GM21723 (cell line): ENCODE measurements around the gene AKAP12.

ENCODE experiments used
- ATAC-seq: cut with Tn5 transposase; IDR thresholded peaks from one replicate; pipeline ENCODE4 v1.9.1; 2021; ENCODE audit warnings: mild to moderate bottlenecking, moderate library complexity; ENCODE audit not compliant: unreplicated experiment

AKAP12 gene

DNA sequence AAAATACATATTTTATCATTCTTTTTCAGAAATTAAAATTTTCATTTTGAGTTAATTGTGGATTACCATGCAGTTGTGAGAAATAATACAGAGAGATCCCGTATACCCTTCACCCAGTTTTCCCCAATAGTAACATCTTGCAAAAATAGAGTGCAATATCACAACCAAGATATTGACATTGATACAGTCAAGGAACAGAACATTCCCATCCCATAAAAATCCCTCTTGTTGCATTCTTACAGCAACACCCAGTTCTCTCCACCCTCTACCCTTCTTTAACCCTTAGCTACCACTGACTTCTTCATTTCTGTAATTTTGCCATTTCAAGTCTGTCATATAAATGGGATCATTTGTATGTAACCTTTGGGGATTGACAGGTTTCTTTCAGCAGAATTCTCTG lies 6.9 kb upstream of the AKAP12 start:
- ATAC-seq: no peak

DNA sequence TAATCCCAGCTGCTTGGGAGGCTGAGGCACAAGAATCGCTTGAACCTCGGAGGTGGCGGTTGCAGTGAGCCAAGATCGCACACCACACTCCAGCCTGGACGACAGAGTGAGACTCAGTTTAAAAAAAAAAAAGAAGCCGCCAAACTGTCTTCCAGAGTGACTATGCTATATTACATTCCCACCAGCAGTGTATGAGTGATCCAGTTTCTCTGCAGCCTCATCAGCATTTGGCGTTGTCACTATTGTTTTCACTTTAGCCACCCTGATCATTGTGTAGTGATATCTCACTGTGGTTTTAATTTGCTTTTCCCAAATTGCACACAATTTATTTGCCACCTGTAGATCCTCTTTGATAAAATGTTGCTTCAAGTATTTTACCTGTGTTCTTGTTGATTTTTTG lies 6.0 kb upstream of the AKAP12 start:
- no peak for ATAC-seq

DNA sequence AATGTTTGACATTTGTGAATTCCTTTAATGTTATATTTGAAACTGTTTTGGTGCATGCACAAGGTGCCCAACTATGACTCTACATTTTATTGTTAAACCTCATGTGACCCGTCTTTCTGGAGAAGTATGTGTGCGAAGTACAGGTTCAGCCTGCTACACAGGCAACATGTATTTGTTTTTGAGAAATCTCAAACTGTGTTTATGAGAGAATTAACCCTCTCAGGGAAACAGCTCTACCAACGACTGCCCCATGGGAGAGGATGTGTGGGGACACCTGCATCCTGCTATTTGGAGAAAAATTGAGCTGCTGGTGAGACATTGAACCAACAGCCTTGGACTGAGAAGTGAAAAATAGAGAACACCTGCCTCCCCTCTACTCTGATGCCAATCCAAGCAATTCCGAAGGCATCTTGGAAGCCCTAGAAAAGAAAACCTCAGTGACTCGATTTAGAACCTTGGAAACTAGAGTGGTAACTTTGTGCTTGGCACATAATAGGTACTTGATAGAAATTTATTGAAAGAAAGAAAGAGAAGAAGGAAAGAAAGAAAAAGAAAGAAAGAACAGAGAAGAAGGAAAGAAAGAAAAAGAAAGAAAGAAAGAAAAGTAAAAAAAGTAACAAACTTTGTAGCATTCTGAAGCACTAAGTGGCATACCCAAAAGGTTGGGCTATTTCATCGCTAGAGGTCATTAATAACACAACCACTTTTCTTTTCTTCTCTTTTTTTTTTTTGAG lies 2.9 kb upstream of the AKAP12 start:
- ATAC-seq: no peak

DNA sequence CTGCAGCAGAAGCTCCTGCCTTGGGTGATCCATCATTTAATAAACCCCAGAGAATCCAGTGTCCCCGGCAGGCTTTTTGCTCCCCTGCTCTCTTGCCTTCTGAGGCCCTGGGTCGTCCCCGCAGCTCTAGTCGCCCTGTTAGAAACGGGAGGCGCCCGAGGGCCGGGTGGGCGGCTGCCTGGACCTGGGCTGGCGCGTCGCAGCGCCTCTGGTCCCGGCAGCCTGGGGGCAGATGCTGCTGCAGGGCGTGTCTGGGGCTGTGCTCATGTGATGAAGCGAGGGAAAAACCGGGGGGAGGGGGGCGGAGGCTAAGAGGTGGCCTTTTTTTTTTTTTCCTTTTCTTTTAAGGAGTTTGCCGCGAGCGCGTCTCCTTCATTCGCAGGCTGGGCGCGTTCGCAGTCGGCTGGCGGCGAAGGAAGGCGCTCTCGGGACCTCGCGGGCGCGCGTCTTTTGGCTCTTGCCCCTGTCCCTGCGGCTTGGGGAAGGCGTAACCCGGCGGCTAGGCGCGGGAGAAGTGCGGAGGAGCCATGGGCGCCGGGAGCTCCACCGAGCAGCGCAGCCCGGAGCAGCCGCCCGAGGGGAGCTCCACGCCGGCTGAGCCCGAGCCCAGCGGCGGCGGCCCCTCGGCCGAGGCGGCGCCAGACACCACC lies 394 bp downstream of the AKAP12 start:
- no peak for ATAC-seq

DNA sequence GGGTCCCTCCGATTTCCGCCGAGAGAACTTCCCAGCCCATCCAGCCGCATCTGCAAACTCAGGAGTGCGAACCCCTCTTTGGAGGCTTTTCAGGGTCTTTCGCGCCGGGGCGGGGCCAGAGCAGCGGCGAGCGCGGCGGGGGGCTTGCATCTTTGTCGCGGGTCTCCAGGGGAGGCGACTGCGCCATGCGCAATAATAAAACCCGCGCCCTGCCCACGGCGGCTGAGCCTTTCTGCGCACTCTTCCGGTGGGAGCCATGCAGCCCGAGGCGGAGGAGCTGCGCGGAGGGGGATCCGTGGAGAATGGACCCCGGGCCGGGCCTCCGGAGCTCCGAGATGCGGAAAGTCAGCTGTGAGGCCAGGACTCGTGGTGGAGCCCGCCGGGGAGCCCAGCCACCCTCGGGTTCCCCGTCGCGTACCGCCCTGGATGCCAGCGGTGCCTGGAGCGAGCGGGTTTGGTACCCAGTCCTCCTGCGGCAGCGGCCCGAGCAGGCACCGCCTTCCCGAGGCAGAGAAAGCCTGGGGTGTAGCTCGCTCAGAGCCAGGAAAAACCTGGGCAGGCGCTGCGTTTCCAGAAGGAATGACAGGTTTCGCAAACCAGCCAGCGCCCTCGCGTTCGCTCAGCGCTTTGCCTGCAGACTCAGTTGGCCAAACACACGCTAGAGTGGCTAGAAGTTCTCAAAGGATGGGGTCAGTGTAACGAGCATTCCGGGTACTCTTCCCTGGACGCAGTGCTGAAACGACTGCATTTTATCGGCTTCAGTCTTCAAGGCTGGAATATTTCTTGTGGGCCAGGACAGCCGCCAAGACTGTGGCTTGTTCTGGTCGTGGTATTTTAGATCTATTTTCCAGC lies 1.2 kb downstream of the AKAP12 start:
- ATAC-seq: no peak

DNA sequence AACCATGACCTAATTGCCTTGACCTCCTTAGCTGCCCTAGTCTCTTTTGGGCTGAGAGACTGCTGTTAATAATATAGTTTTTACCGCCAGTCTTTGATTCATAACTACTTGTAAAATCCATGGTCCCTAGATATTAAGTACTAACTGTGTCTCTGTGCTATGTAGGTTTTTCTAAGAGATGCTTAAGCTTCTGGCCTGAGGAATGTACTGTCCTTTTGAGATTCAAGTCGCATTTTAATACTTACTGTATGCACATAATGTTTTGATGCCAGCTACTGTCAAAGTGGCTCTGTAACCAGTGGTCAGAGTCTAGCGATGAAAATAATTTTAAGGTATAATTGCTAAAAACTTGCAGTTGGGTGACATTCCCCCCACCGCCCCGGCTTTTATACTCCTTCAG lies 2.1 kb downstream of the AKAP12 start:
- no peak for ATAC-seq

DNA sequence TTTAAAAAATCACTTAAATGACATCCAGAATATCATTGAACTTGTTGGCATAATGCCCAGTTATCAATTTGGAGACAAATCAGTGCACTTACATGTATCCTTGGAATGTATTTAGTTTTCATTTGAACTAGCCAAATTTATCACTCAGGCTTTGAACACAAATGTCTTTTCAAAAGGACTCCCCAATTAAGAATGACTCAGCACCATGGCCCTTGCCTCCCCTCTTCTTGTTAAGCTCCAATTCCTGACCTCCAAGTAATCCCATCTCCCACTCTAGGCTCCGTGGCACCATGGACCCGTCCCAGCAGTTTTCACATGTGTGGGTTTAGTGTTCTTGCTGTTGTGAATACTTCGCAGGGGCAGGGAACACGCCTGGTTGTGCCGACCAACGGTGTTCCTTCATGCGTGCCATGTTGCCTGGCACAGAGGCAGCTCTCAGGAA lies 2.7 kb downstream of the AKAP12 start:
- no peak for ATAC-seq

DNA sequence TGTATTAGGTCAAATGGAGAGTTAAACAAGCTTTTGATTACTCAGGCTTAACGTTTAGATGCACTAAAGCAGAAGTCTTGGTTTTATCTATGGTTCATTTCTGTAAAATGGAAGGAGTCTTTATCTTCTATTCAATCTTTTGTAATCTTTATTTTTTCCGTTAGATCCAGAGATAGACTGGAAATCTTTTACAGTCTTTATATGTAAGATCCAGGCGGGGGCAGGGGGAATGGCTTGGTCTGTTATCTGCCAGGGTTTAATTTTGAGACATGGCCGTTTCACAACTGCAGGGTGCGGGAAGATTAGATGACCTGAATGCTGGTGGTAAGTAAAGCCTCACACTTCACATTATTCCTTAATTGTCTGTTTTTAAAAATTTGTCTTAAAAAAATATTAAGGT lies 3.7 kb downstream of the AKAP12 start:
- no peak for ATAC-seq

DNA sequence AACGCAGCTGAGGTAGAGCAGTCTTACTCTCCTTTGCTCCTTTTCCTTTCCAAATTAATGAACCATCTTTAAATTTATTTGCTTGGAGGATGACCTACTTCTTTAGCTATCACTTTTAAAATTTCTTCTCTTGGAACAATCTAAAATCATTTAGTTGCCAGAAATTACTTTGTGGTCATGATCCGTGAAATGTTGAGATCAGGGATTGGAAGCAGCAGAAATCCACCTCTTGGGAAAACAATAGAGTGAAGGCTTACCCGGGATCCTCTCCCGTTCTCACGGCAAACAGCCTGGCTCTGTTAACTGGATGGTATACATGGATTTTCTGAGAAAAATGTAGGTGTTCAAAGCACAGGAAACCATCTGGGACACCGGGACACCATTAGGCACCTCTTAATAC lies 7.7 kb downstream of the AKAP12 start:
- ATAC-seq: no peak

DNA sequence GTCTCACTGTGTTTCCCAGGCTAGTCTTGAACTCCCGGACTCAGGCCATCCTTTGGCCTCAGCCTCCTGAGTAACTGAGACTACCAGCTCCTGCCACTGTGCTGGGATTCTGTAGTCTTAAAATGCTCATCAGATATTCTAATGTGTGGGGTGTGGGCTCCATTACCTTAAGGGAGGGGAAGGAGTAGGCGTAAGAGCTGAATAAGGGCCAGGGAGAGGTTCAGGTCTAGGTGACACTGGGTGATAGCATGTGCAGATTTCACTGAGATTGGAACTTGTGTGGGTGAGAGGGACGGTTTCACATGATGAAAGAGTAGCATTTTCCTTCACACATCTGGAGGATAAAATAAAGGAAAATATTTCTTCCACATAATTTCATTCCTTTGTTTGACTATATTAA lies 8.5 kb downstream of the AKAP12 start:
- ATAC-seq: no peak

DNA sequence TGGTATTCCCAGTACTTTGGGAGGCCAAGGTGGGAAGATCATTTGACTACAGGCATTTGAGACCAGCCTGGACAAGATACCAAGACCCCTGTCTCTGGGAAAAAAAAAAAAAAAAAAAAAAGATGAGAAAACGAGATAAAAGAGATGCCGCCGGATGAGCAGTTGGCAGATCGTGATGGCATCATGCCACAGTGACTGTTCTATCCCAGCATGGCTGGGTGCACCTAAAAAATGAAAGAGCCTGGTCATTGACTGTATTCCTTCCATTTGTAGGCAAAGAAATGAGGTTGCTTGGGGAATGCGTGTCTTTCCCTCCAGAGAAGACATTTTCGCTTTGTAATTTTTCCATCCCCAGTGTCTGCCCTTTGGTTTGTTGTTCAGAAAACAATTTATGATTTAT lies 12.9 kb downstream of the AKAP12 start:
- no peak for ATAC-seq

DNA sequence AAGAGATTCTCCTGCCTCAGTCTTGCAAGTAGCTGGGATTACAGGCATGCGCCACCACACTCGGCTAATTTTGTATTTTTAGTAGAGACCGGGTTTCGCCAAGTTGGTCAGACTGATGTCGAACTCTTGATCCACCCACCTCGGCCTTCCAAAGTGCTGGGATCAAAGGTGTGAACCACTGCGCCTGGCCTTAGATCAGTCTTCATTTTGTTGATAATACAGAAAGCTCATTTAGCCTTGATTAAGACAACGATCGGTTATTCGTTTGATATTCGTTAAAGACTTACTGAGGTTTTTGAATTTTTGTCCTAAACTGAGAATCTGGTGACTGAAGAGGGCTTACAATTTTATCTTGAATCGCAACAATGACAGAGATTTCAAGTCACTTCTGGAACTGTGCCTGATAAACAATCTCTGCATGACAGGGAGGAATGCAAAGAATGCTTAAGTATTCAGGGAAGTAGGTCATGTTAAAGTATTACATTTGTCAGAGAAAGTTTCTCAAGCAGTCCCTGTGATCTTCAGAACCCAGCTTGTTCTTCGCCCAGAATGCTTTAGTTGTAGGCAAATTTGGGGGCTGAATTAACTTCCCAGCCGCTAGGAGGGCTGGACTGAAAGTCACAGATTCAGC lies 14.8 kb downstream of the AKAP12 start:
- no peak for ATAC-seq

DNA sequence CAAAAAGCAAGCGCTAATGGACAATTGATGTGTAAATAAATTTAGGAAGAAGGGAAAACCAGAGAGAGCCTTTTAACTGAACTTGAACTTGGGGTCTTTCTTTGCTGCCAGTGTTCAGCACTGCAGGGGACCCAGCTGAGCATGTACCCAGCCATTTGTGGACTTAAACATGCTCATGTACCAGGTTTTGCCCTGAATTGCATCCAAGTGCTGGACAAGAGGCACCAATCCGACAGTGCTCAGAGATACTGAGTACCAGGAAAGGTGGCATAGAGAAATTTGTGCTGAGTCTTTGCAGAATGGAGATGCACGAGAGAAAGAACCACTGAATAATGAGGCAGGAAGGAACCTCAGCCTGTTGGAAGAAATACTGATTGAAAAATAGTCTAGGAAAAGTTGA lies 16.0 kb downstream of the AKAP12 start:
- ATAC-seq: no peak

DNA sequence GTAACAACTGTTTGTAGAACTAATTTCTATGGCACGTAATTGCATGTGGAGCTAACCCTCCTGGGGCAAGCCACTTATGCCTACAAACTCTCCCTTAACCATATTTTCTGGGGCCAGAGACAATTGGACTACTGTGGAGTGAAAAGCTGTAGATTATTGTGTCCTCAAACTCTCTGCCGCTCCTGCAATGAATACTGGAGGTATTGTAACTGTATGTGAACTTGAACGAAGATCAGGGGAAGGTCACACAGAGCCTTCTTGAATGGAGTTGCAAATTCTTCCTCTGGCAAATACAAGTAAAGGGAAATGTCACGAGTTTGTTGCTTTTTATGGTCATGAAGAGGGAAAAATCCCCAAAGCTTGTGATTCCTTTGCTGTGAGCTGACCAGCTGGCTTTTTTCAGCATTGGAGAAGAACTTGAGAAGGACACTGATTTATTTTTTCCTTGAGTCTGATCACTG lies 18.2 kb downstream of the AKAP12 start:
- no peak for ATAC-seq

DNA sequence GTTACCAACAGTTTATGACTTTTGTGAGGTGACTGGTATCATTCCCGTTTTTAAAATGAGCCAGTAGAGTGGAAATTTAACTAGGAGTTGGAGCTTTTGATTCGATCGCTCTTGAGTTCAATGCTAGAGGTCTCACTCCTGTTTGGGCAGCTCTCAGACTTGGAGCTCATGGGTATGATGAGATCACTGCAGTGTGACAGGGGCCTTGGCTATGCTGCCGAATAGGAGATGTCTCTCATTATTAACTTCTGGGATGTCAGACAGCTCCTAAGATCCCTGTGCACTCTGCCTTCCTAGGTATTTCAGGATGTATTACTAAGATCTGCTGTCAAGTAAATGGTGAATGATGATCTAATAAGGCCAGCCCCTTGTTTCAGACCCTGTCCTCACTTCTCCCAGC lies 20.4 kb downstream of the AKAP12 start:
- ATAC-seq: no peak

DNA sequence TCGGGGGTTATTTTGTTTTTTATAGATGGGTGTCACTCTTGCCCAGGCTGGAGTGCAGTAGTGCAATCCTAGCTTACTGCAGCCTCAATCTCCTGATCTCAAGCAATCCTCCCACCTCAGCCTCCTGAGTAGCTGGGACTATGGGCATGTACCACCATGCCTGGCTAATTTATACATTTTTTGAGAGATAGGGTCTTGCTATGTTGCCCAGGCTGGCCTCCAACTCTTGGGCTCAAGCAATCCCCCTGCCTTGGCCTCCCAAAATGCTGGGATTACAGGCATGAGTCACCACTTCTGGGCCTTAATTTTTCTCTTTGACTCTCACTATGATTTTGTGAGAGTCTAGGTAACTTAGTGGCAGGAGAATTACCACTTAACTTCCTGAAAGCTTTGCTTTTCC lies 23.3 kb downstream of the AKAP12 start:
- no peak for ATAC-seq

DNA sequence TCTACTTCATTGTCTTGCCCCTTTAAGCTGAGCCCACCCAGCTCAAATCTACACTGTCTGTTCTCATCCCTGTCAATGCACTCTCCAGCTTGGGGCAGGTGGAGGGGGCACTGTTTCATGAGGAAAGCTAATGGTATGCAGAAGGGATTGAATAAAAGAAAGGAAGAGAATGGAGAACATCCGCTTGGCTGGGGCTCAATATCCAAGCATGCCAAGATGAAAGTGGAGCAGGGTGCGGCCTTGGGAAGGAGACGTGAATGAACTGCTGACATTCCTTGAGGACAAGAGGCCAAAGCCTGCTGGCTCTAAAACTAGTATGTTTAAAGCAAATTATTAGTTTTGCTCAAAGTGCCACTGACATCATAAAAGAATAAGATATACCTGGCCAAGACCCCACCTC lies 24.2 kb downstream of the AKAP12 start:
- no peak for ATAC-seq

DNA sequence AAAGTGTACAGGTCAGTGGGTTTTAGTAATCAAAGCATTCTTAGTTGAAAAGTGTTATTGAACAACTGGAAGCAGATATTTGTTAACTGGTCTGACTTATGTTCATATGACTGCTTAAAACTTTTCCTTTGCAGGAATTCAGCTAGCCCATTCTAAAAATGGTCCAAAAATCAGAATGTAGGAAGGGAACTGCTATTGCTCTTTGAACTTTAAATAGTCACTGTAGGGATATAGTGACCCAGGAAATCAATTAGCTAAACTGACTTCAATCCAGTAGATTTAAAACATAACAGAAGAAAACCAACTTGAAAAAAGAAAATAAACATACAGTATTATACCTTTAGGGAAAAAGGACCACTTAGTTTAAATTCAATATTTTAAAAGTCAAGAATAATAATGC lies 25.5 kb downstream of the AKAP12 start:
- no peak for ATAC-seq

DNA sequence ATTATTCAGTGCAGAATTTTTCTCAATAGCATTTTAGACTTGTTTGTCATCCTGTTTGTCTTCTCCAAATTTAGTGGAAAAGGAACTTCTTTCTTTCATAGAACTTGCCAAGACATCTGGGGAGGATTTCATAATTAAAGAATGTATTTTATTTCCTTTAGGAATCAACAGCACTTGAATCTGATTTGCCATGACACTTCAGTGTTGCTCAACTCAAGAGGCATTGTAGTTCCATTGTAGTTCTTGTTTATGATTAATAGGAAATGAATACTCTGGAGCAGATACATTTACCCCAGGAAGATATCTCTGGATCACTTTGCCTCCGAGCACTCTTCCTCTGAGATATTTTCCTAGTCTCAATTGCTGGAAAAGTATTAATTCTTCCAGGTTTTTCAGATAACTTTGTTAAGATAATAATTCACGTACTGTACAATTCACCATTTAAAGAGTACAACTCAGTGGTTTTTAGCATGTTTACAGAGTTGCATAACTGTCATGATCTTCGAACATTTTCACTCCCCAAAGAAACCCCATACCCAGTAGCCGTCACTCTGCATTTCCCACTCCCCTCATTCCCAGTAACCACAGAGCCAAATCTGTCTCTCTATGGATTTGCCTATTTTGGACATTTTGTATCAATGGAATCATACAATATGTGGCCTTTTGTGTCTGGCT lies 29.7 kb downstream of the AKAP12 start:
- no peak for ATAC-seq

DNA sequence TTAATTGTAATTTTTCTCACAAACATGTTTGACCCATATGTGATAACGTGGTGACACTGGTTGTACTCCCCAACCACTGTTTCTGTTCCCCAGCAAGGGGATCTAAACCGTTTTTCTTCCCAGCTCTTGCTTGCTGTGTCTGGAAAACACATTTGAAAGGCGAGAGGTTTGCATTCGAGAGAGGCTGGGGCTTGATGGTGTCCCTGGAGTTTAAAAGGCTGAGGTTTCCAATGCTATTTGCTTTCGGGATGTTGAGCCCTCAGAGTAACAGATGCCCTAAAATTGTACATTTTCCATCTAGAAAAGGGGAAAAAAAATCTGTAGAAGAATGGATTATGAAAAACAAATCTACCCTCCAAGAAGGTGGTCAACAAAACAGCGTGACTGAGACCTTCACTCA lies 35.4 kb downstream of the AKAP12 start:
- ATAC-seq: no peak

DNA sequence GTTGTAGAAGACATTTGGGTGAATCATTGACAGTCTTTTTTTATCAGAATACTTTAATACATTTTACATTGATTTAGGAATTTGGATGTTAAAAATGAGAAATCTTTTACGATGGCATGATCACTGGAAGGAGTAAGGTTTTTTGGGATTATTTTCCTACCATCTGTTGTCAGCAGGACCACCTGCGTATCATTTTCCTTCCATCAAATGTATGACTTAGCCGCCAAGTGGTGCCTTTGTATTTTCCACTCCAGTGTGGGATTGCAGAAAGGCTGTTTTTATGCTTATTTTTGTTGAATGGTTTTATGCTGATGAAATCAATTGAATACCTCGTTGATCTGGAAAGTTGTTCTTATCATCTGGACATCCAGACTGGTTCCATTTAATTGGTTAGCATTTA lies 35.8 kb downstream of the AKAP12 start:
- ATAC-seq: no peak
